Renal cortical epithelial cell (primary cell): Measurements from ENCODE around the gene CPSF4L. TPM values are rescaled to one million over a fixed set of nuclear protein-coding genes. Genes with fewer than 3 reads are reported as not detected.
A peak's percentile ranks its signal among the peaks of the same experiment; 100 is the strongest.

Experiments
- DNase-seq: peaks from one replicate; pipeline ENCODE4 v3.0.0-alpha.2; 2011; ENCODE audit warnings: low read depth
- total RNA-seq: library from RNA; depleted of rRNA; stranded (reverse); fragments of >200 nt; gene quantifications from 2 replicates; pipeline ENCODE4 v1.2.3, GENCODE V29; 2014

The CPSF4L gene
- total RNA-seq, 1 donor from 2014 or later: not detected

- no peak for DNase-seq
These were observed 28.0 kb upstream of the CPSF4L start for GRCh38 chr17:73289549-73290254.

DNA sequence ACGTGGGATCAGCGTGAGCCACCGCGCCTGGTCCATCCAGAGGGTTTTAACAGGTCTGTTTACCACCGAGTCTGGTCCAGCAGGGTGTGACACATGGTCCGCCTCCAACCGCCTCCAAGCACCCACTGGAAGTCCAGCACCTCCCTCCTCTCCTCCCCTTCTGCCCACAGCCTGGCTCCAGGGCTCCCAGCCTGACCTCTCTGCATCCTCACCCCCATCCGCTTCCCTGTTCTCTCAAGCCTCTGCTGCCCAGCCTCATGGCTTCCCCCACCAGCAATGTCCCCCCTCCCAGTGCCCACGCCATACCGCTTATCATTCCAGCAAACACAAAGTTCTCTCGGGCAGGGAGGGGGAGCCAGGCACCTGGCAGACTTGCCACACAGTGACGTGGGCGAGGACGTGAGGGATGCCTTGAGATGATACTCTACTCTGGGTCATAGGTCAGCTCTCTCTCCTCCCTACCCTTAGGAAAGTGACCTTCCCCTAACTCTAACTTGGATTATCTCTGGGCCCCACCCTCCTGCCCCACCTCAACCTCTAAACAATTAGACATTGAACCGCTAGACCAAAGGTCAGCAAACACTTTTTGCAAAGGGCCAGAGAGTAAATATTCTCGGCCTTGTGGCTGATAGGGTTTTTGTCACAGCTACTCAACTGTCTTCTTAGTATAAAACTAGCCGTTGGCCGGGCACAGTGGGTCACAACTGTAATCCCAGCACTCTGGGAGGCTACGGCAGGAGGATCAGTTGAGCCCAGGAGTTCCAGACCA is 27.0 kb upstream of the CPSF4L start:
- DNase-seq: peak; percentile 25

- DNase-seq: no peak
These were observed 25.2 kb upstream of the CPSF4L start for GRCh38 chr17:73286863-73287296.

DNA sequence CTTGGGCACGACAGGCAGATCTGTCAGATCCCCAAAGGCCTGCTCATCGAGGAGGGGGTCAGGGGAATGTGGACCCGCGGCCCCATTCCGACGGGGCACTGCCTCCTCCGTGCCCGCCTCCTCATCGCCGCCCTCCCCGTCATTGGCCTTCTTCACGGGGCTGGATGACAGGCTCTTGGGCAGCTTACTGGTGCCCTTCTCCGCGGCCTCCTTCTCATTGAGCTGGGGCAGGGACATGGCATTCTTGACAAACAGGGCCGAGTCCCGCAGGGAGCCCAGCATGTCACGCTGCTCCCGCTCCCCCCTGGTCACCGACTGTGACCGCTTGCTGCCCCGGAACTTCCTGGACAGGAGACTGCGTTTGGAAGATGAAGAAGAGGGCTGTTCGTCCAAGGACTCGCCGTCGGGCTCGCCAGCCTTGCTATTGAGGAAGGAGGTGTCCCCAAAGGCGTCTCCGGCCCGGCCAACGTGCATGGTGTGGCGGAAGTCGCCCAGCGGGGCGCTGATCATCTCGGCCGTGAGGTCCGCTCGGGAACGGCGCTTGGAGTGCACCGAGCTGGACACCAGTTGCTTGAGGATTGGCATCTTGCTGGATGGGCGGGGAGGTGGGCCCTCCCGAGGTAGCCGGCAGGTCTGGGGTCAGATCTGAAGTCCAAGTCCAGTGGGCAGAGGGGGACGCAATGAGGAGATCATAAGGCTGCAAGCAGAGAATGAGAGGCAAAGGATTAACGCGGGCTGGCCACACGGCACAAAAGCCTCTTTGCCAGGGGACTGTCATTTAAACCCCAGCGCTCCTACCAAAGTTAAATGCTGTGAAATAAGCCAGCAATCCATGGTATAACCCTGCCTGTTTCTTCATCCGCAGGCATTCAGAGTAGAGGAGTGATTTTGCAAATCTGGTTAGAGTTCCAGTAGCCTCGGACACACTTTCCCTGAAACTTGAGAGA is 24.5 kb upstream of the CPSF4L start:
- no peak for DNase-seq

DNA sequence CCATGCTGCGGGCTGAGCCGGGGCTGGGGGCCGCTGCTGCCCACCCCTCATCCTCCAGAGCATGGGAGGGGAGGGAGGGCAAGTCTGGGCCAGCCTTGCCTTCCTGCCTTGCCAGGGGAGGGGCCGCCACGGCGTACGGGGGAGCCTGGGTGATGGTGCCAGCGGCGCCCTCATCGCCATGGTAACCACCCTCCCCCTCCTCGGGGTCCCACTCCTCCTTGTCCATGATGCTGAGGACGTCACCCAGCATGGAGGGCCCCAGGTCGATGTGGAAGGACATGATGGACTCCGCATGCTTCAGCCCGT is 23.9 kb upstream of the CPSF4L start:
- no peak for DNase-seq

DNA sequence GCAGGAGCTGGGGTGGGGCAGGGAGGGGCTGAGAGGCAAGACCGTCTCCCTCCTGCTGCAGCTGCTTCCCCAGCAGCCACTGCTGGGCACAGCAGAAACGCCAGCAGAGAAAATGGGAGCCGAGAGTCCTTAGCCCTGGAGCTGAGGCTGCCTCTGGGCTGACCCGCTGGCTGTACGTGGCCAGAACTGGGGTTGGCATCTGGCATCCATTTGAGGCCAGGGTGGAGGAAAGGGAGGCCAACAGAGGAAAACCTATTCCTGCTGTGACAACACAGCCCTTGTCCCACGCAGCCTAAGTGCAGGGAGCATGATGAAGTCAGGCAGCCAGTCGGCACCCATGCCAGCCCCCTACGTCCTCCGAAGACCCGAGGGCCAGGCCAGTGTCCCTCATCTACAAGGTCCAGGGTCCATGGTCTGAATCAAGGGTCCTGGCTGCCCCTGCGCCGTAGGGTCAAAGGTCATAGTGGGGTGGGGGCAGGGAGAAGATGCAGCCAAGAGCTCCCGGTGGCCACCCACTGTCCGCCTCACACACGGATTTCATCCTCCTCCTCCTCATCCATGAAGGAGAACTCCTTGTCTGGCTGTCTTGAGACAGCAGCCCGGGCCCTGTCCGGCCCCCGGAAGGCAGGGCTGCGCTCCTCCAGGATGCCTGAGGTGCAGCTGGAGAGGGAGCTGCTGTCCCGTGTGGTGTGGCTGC is 23.4 kb upstream of the CPSF4L start:
- no peak for DNase-seq

- DNase-seq: no peak
These were observed 22.7 kb upstream of the CPSF4L start for GRCh38 chr17:73284354-73284753.

DNA sequence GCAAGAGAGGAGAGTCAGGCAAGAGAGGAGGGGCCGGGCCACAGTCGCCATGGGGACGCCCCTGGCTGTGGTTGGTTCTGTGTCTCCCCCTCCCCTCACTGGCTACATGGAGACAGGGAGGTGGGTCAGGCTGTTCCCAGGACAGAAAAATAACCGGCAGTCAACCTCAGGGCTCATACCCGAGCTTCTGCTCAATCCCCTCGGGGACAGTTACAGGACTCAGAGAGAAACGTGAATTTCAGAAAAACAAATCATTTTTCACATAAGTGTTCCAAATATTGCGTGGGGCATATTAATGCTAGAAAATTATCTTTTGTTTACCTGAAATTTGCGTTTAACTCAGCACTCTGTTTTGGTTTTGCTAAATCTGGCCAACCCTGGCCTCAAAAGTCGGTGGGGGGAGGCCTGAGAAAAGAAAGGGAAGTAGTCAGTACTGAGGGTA is 22.2 kb upstream of the CPSF4L start:
- DNase-seq: no peak

GRCh38 chr17:73283250-73283649 is 21.6 kb upstream of the CPSF4L start:
- DNase-seq: no peak

DNA sequence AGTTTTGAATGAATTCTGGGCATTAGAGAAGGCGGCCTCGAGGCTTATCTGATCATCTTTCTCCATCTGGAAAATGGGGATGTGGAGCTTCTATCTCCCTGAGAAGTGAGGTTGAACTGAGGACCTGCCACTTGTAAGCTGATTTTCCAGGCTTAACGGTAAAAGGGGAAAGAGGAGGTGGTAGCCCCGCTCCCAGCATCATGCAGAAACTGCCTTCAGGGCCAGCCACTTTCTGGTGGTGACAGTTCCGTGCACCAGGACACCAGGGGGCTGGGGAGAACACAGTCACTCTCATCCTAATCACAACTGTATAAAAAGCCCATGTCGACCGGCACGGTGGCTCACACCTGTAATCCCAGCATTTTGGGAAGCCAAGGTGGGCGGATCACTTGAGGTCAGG is 20.9 kb upstream of the CPSF4L start:
- DNase-seq: no peak

- DNase-seq: no peak
These were observed 20.2 kb upstream of the CPSF4L start for GRCh38 chr17:73281928-73282327.

GRCh38 chr17:73280191-73280590 is 18.5 kb upstream of the CPSF4L start:
- DNase-seq: no peak

DNA sequence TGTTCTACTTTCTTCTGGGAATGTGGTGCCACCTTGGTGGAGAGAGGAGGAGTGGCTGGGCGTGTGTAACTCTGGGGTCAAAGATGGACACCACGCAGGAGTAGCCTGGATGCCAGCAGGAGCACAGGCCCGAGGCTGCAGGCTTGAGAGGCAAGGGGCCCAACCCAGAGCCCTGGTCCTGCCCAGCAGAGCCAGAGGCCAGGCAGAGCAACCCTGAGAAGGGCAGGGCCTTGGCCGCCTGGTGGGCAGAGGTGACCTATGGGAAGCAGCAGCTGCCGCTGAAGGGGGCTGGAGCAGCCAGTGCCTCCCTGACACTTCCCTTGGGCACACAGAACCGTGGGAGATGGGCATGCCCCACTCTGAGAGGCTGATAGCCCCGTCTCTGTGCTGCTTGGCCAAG is 18.0 kb upstream of the CPSF4L start:
- DNase-seq: no peak

GRCh38 chr17:73278465-73279453 is 17.1 kb upstream of the CPSF4L start:
- DNase-seq: no peak

GRCh38 chr17:73278049-73278464 is 16.4 kb upstream of the CPSF4L start:
- no peak for DNase-seq

DNA sequence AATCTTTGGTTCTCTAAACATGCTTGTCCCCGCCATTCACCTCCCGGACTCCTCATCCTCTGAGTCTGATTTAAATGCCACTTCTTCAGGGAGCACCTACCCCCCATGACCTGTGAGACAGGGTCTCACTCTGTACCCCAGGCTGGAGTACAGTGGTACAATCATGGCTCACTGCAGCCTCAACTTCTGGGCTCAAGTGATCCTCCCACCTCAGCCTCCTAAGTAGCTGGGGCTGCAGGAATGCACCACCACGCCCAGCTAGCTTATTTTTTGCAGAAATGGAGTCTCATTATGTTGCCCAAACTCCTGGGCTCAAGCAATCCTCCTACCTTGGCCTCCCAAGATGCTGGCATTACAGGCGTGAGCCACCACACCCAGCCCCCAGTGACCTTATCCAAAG is 12.8 kb upstream of the CPSF4L start:
- no peak for DNase-seq

- no peak for DNase-seq
These were observed 11.2 kb upstream of the CPSF4L start for GRCh38 chr17:73272906-73273218.

GRCh38 chr17:73271072-73271471 is 9.4 kb upstream of the CPSF4L start:
- no peak for DNase-seq

- DNase-seq: no peak
These were observed 8.1 kb upstream of the CPSF4L start for GRCh38 chr17:73269791-73270190.

DNA sequence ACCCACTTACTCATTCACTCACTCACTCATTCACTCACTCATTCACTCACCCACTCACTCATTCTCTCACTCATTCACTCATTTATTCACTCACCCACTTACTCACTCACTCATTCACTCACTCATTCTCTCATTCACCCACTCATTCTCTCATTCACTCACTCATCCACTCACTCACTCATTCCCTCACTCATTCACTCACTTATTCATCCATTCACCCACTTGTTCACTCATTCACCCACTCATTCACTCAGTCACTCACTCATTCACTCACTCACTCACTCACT is 7.6 kb upstream of the CPSF4L start:
- no peak for DNase-seq
